Activated CD8-positive, alpha-beta T cell treated with anti-CD3 and anti-CD28 coated beads for 36 hours (primary cell): Measurements from ENCODE around the gene ABCA7. TPM values are rescaled to one million over a fixed set of nuclear protein-coding genes. Genes with fewer than 3 reads are reported as not detected.
"Not testable (repeated sequence)": the region's sequence is repeated elsewhere in the genome, so short reads cannot be mapped to it uniquely, and the experiment has no call there.

Source experiments
- ATAC-seq: fragments of 200-7000 bp; cut with Tn5 transposase; one replicate; pipeline ENCODE4 v1.10.0; 2021; ENCODE audit warnings: mild to moderate bottlenecking, moderate library complexity
- CTCF ChIA-PET: fragments of 350-600 bp; sonication (Branson Sonifier 250); formaldehyde crosslinking; loops from one replicate; lab custom pipeline; 2021; ENCODE audit warnings: antibody characterized with exemption; lab: Charles Lee
- POLR2A ChIA-PET: fragments of 350-600 bp; sonication (Branson Sonifier 250); formaldehyde crosslinking; loops from one replicate; lab custom pipeline; 2021; ENCODE audit warnings: antibody characterized with exemption; lab: Charles Lee
- DNase-seq: peaks from one replicate; pipeline ENCODE4 v3.0.0-alpha.2; 2020
- H3K27ac Mint-ChIP-seq: one replicate; pipeline ENCODE4 v1.8.0; 2021; ENCODE audit warnings: mild to moderate bottlenecking, mixed read lengths
- H3K27me3 Mint-ChIP-seq: one replicate; pipeline ENCODE4 v1.8.0; 2021; ENCODE audit warnings: mixed read lengths
- H3K36me3 Mint-ChIP-seq: one replicate; pipeline ENCODE4 v1.8.0; 2021; ENCODE audit warnings: low read depth, mixed read lengths
- H3K4me1 Mint-ChIP-seq: one replicate; pipeline ENCODE4 v1.8.0; 2021; ENCODE audit warnings: low read depth, mixed read lengths
- H3K4me3 Mint-ChIP-seq: one replicate; pipeline ENCODE4 v1.8.0; 2021; ENCODE audit warnings: mild to moderate bottlenecking, moderate library complexity, mixed read lengths
- H3K9me3 Mint-ChIP-seq: one replicate; pipeline ENCODE4 v1.8.0; 2021; ENCODE audit warnings: mixed read lengths
- CTCF ChIP-seq: fragments of 200-600 bp; IDR thresholded peaks from one replicate; pipeline ENCODE4 v1.8.0; 2022; ENCODE audit warnings: antibody characterized with exemption, mild to moderate bottlenecking
- intact Hi-C: fragments of 100-400 bp; cut with micrococcal nuclease; formaldehyde crosslinking; loops from one replicate; pipeline ENCODE4 v1.10.0; 2022
- total RNA-seq, 2 experiments: library from RNA; stranded (reverse); gene quantifications; one replicate each; pipeline ENCODE4 v1.2.3, GENCODE V29; 2021

The ABCA7 gene
- total RNA-seq, 2 experiments from 2014 or later: 14.0 to 14.6 TPM

- Mint-ChIP-seq H3K36me3 (peaks cover 2% of the 10 kb centered on the region), H3K4me3 (no peak overlapping the region), H3K27ac (no peak overlapping the region), H3K9me3 (no peaks in the 10 kb centered on the region), H3K27me3 (no peaks in the 10 kb centered on the region), H3K4me1 (peaks cover 5% of the 10 kb centered on the region)
- ATAC-seq (peak; percentile 96), DNase-seq (peak; percentile 95)
- intact Hi-C loops: loop anchor here (5.0 kb wide), 1 partner anchor 79 kb away; no protein-coding TSS in a partner anchor
- ChIA-PET POLR2A (interaction anchor here (0.9 to 3.8 kb wide), 8 partner anchors 9 to 80 kb away, joined by 3 to 29 read pairs (median 8); partner anchors contain the start of gene GPX4), CTCF (interaction anchor here (0.6 to 4.3 kb wide), 27 partner anchors 11 to 131 kb away, joined by 3 to 37 read pairs (median 4); no protein-coding TSS in a partner anchor)
- TF ChIP-seq CTCF: peak; percentile 95
Measured at GRCh38 chr19:1113030-1113985, 73.4 kb downstream of the ABCA7 start.

- H3K27me3 Mint-ChIP-seq: no peaks in the 10 kb centered on the region
- H3K4me1 Mint-ChIP-seq: peaks cover 5% of the 10 kb centered on the region
- TF ChIP-seq CTCF: no peak
- DNase-seq (no peak), ATAC-seq (no peak)
- peaks cover 2% of the 10 kb centered on the region for H3K36me3 Mint-ChIP-seq
- ChIA-PET CTCF (interaction anchor here (0.6 to 4.3 kb wide), 21 partner anchors 10 to 130 kb away, joined by 3 to 37 read pairs (median 6); no protein-coding TSS in a partner anchor), POLR2A (interaction anchor here (0.9 to 3.8 kb wide), 7 partner anchors 10 to 79 kb away, joined by 3 to 29 read pairs (median 11); partner anchors contain the start of gene GPX4)
- no peak overlapping the region for H3K27ac Mint-ChIP-seq
- intact Hi-C loops: loop anchor here (5.0 kb wide), 1 partner anchor 78 kb away; no protein-coding TSS in a partner anchor
- no peak overlapping the region for H3K4me3 Mint-ChIP-seq
- no peaks in the 10 kb centered on the region for H3K9me3 Mint-ChIP-seq
Measured at GRCh38 chr19:1113986-1114483, 74.1 kb downstream of the ABCA7 start.

- DNase-seq, H3K4me3 Mint-ChIP-seq, ATAC-seq, H3K4me1 Mint-ChIP-seq, H3K27me3 Mint-ChIP-seq, H3K36me3 Mint-ChIP-seq, H3K27ac Mint-ChIP-seq, H3K9me3 Mint-ChIP-seq: not testable (repeated sequence)
- POLR2A ChIA-PET: interaction anchor here (2.6 to 3.8 kb wide), 2 partner anchors 9 to 16 kb away, joined by 11 to 29 read pairs; no protein-coding TSS in a partner anchor
- intact Hi-C loops: loop anchor here (5.0 kb wide), 1 partner anchor 78 kb away; no protein-coding TSS in a partner anchor
- CTCF ChIA-PET: interaction anchor here (2.6 to 4.3 kb wide), 2 partner anchors 79 to 129 kb away, joined by 9 to 37 read pairs; no protein-coding TSS in a partner anchor
Measured at GRCh38 chr19:1114728-1115127, 74.8 kb downstream of the ABCA7 start.

Other genes with a start within 250 kb of the ABCA7 start
- 100 to 1,000 TPM; 581 to 582 TPM for gene PTBP1, start 242.7 kb upstream of the ABCA7 start, total RNA-seq
- not detected for gene PLPPR3, start 218.2 kb upstream of the ABCA7 start, total RNA-seq
- not detected for gene AZU1, start 212.3 kb upstream of the ABCA7 start, total RNA-seq
- not detected for gene PRTN3, start 199.1 kb upstream of the ABCA7 start, total RNA-seq
- not detected for gene ELANE, start 187.8 kb upstream of the ABCA7 start, total RNA-seq
- gene CFD, start 180.4 kb upstream of the ABCA7 start, total RNA-seq: 1 to 10 TPM in 1 of 2 experiments, under 1 TPM in 1; 0.60 to 1.4 TPM
- gene MED16, start 146.9 kb upstream of the ABCA7 start, total RNA-seq: 10 to 100 TPM; 37.6 to 37.8 TPM
- gene RNU6-9, start 146.6 kb upstream of the ABCA7 start, total RNA-seq: not detected
- 10 to 100 TPM; 58.4 to 61.5 TPM for gene R3HDM4, start 126.9 kb upstream of the ABCA7 start, total RNA-seq
- 10 to 100 TPM; 14.0 to 15.5 TPM for gene KISS1R, start 122.8 kb upstream of the ABCA7 start, total RNA-seq
- gene ARID3A, start 114.1 kb upstream of the ABCA7 start, total RNA-seq: 10 to 100 TPM; 18.7 to 22.1 TPM
- 10 to 100 TPM; 75.3 to 78.1 TPM for gene WDR18, start 55.8 kb upstream of the ABCA7 start, total RNA-seq
- under 1 TPM in 1 of 2 experiments, not detected in 1; 0.07 TPM for gene GRIN3B, start 39.7 kb upstream of the ABCA7 start, total RNA-seq
- 100 to 1,000 TPM; 115 to 117 TPM for gene TMEM259, start 19.0 kb upstream of the ABCA7 start, total RNA-seq
- gene RNU6-2, start 18.6 kb upstream of the ABCA7 start, total RNA-seq: not detected
- gene CNN2, start 13.5 kb upstream of the ABCA7 start, total RNA-seq: 10 to 100 TPM; 97.4 to 98.3 TPM
- gene ARHGAP45, start 27.1 kb downstream of the ABCA7 start, total RNA-seq: 100 to 1,000 TPM; 136 to 150 TPM
- 100 to 1,000 TPM; 271 to 282 TPM for gene POLR2E, start 55.3 kb downstream of the ABCA7 start, total RNA-seq
- 100 to 1,000 TPM; 224 to 232 TPM for gene GPX4, start 63.9 kb downstream of the ABCA7 start, total RNA-seq
- gene SBNO2, start 134.2 kb downstream of the ABCA7 start, total RNA-seq: 10 to 100 TPM; 41.7 to 42.0 TPM
- 10 to 100 TPM; 55.1 to 58.0 TPM for gene STK11, start 165.7 kb downstream of the ABCA7 start, total RNA-seq
- under 1 TPM; 0.49 to 0.86 TPM for gene CBARP, start 197.9 kb downstream of the ABCA7 start, total RNA-seq
- 100 to 1,000 TPM; 186 to 199 TPM for gene ATP5F1D, start 201.6 kb downstream of the ABCA7 start, total RNA-seq
- gene MIDN, start 208.5 kb downstream of the ABCA7 start, total RNA-seq: 10 to 100 TPM; 41.1 to 43.9 TPM
- 100 to 1,000 TPM; 161 to 180 TPM for gene CIRBP, start 229.2 kb downstream of the ABCA7 start, total RNA-seq
- 10 to 100 TPM; 77.0 to 88.0 TPM for gene FAM174C, start 235.4 kb downstream of the ABCA7 start, total RNA-seq
- gene EFNA2, start 245.8 kb downstream of the ABCA7 start, total RNA-seq: not detected